ENCODE data around the gene TOP3B. TPM values are rescaled to one million over a fixed set of nuclear protein-coding genes. Genes with fewer than 3 reads are reported as not detected.

The TOP3B gene
- polyA plus RNA-seq, 3 donors = 9.0 to 31.9 (median 9.5) TPM

DNA sequence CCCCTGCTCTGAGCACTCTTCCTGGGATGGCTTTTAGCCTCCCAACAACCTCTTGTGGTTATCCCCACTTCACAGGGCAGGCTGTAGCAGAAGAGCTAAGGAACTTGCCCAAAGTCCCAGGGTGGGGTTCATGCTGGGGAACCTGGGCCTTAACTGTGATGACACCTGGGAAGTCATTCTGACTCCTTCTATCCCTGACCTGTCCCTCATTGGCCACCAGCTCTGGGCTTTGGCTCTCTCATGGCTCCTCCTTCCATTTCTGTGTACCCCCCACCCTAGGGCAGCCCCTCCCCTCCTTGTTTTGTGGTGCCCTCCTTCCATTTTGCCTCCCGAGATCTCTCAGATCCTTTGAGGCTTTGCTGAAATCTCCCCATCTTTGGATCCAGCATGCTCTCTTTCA lies 32.6 kb downstream of the TOP3B start:
- Histone ChIP-seq H3K27ac (ENCODE audit: low read depth in 1 of 2, low read length in 2 of 2) (peak overlapping the region; percentile 89 to 93), H3K9me3 (replicated peaks in 1 of 2; ENCODE audit: control insufficient read depth in 1 of 2, insufficient read depth in 1 of 2, low read length in 2 of 2) (no peaks in the 10 kb centered on the region), H3K4me2 (replicated peaks; ENCODE audit: extremely low read depth, low read length, poor library complexity, severe bottlenecking) (peak overlapping the region; percentile 51), H4K20me1 (ENCODE audit: insufficient read depth, low read length) (peaks cover 8% of the 10 kb centered on the region), H3K36me3 (replicated peaks in 1 of 2; ENCODE audit: control insufficient read depth in 1 of 2, insufficient read depth in 2 of 2, low read length in 2 of 2) (peaks cover 15 to 25% of the 10 kb centered on the region in 2 donors), H3K9ac (ENCODE audit: insufficient read depth, low read length, poor library complexity, severe bottlenecking) (peak overlapping the region; percentile 36), H3K4me1 (ENCODE audit: control insufficient read depth in 1 of 2, insufficient read depth in 2 of 2, low read length in 2 of 2) (peaks cover 51 to 63% of the 10 kb centered on the region in 2 donors), H3K27me3 (ENCODE audit: control insufficient read depth in 2 of 2, insufficient read depth in 2 of 2, low read length in 2 of 2) (no peaks in the 10 kb centered on the region), H3K79me2 (ENCODE audit: insufficient read depth, low read length) (peaks cover 69% of the 10 kb centered on the region), H2AFZ (ENCODE audit: insufficient read depth, low read depth, low read length, poor library complexity, severe bottlenecking) (no peak overlapping the region), H3K4me3 (replicated peaks in 1 of 3; ENCODE audit: low read depth in 2 of 3, low read length in 3 of 3) (peak overlapping the region in 1 of 3 experiments; percentile 33)
- Mint-ChIP-seq H3K36me3 (peaks cover 39 to 52% of the 10 kb centered on the region in 2 donors), H3K4me1 (peaks cover 51% of the 10 kb centered on the region), H3K27ac (peak overlapping the region; percentile 89 to 98 (median 96)), H3K9me3 (peaks cover 0 to 3% (median 0%) of the 10 kb centered on the region in 7 donors), H3K27me3 (ENCODE audit: low read depth in 3 of 3) (peaks cover 0 to 7% (median 3%) of the 10 kb centered on the region in 3 donors), H3K4me3 (peak overlapping the region in 1 of 2 donors; percentile 65)
- no CpG with 5 or more reads among the region's 1 CpG for WGBS (ENCODE audit: insufficient coverage)
- intact Hi-C loops (cut with micrococcal nuclease) = loop anchor here in 1 of 2 donors (5.0 kb wide), 2 partner anchors 83 to 133 kb away; partner anchors contain the start of gene MAPK1
- no peak for TF ChIP-seq CTCF (IDR thresholded peaks at IDR 0.05)
- peak in 1 of 3 donors; percentile 24 for DNase-seq

- Mint-ChIP-seq H3K4me3 (no peak overlapping the region), H3K36me3 (peaks cover 43 to 56% of the 10 kb centered on the region in 2 donors), H3K27ac (peak overlapping the region; percentile 89 to 98 (median 96)), H3K27me3 (ENCODE audit: low read depth in 3 of 3) (peaks cover 0 to 7% (median 3%) of the 10 kb centered on the region in 3 donors), H3K9me3 (peaks cover 0 to 3% (median 0%) of the 10 kb centered on the region in 7 donors), H3K4me1 (peaks cover 54% of the 10 kb centered on the region)
- 77% methylated on average over 8 of the region's 8 CpGs for WGBS (ENCODE audit: insufficient coverage)
- H4K20me1 ChIP-seq (ENCODE audit: insufficient read depth, low read length) = peaks cover 8% of the 10 kb centered on the region
- no peak overlapping the region for H2AFZ ChIP-seq (ENCODE audit: insufficient read depth, low read depth, low read length, poor library complexity, severe bottlenecking)
- H3K36me3 ChIP-seq (replicated peaks in 1 of 2; ENCODE audit: control insufficient read depth in 1 of 2, insufficient read depth in 2 of 2, low read length in 2 of 2) = peaks cover 19 to 29% of the 10 kb centered on the region in 2 donors
- no peaks in the 10 kb centered on the region for H3K27me3 ChIP-seq (ENCODE audit: control insufficient read depth in 2 of 2, insufficient read depth in 2 of 2, low read length in 2 of 2)
- no peaks in the 10 kb centered on the region for H3K9me3 ChIP-seq (replicated peaks in 1 of 2; ENCODE audit: control insufficient read depth in 1 of 2, insufficient read depth in 1 of 2, low read length in 2 of 2)
- H3K4me2 ChIP-seq (replicated peaks; ENCODE audit: extremely low read depth, low read length, poor library complexity, severe bottlenecking) = peak overlapping the region; percentile 51
- H3K4me1 ChIP-seq (ENCODE audit: control insufficient read depth in 1 of 2, insufficient read depth in 2 of 2, low read length in 2 of 2) = peaks cover 53 to 67% of the 10 kb centered on the region in 2 donors
- peak overlapping the region; percentile 89 to 93 for H3K27ac ChIP-seq (ENCODE audit: low read depth in 1 of 2, low read length in 2 of 2)
- peak overlapping the region; percentile 36 for H3K9ac ChIP-seq (ENCODE audit: insufficient read depth, low read length, poor library complexity, severe bottlenecking)
- peak overlapping the region in 1 of 3 experiments; percentile 33 for H3K4me3 ChIP-seq (replicated peaks in 1 of 3; ENCODE audit: low read depth in 2 of 3, low read length in 3 of 3)
- no peak for DNase-seq
- intact Hi-C loops (cut with micrococcal nuclease) = no loop called here
- peaks cover 73% of the 10 kb centered on the region for H3K79me2 ChIP-seq (ENCODE audit: insufficient read depth, low read length)
- no peak for TF ChIP-seq CTCF (IDR thresholded peaks at IDR 0.05)
Measured at GRCh38 chr22:21949569-21949918, 33.0 kb downstream of the TOP3B start.
